Neural cell (in vitro differentiated cells): Measurements from ENCODE around the gene ZNF724. TPM values are rescaled to one million over a fixed set of nuclear protein-coding genes. Genes with fewer than 3 reads are reported as not detected.

ENCODE experiments used
- H2AFZ ChIP-seq: fragments of 200-600, 300-800 bp; sonication (generic), shearing (Covaris generic); 2 replicates; pipeline ENCODE4 v1.6.0; 2014; ENCODE audit warnings: low read depth, mild to moderate bottlenecking, antibody characterized with exemption, low read length, moderate library complexity
- H3F3A ChIP-seq: fragments of 200-600 bp; shearing (Covaris generic); 2 replicates; pipeline ENCODE4 v1.6.1; 2016; ENCODE audit warnings: mild to moderate bottlenecking, moderate library complexity, mixed read lengths, antibody characterized with exemption, low read length; ENCODE audit not compliant: insufficient read depth, poor library complexity, severe bottlenecking
- H3K27ac ChIP-seq: fragments of 200-600, 300-800 bp; sonication (generic), shearing (Covaris generic); 2 replicates; pipeline ENCODE4 v1.5.1; 2014; ENCODE audit warnings: mild to moderate bottlenecking, low read length, moderate library complexity
- H3K27me3 ChIP-seq: fragments of 300-800, 200-600 bp; sonication (generic), shearing (Covaris generic); 2 replicates; pipeline ENCODE4 v1.6.0; 2014; ENCODE audit warnings: mild to moderate bottlenecking, low read depth, low read length, moderate library complexity; ENCODE audit not compliant: insufficient read depth
- H3K36me3 ChIP-seq: fragments of 300-800, 200-600 bp; sonication (generic), shearing (Covaris generic); 2 replicates; pipeline ENCODE4 v1.5.1; 2014; ENCODE audit warnings: mild to moderate bottlenecking, antibody characterized with exemption, low read length, moderate library complexity; ENCODE audit not compliant: insufficient read depth
- H3K4me2 ChIP-seq: fragments of 300-800, 200-600 bp; sonication (generic), shearing (Covaris generic); 2 replicates; pipeline ENCODE4 v1.6.0; 2014; ENCODE audit warnings: mild to moderate bottlenecking, low read length
- H3K4me3 ChIP-seq: fragments of 300-800, 200-600 bp; sonication (generic), shearing (Covaris generic); 2 replicates; pipeline ENCODE4 v1.5.1; 2014; ENCODE audit warnings: mild to moderate bottlenecking, low read length, moderate library complexity
- H3K79me2 ChIP-seq: fragments of 200-600 bp; shearing (Covaris generic); replicated peaks from 2 replicates; pipeline ENCODE4 v1.6.0; 2014; ENCODE audit warnings: mild to moderate bottlenecking, low read length, moderate library complexity; ENCODE audit not compliant: insufficient read depth
- H3K9ac ChIP-seq: fragments of 300-800, 200-600 bp; sonication (generic), shearing (Covaris generic); 2 replicates; pipeline ENCODE4 v1.6.1; 2016; ENCODE audit warnings: mild to moderate bottlenecking, low read length, mixed read lengths
- H3K9me2 ChIP-seq: fragments of 200-600 bp; shearing (Covaris generic); 2 replicates; pipeline ENCODE4 v1.6.1; 2016; ENCODE audit warnings: mild to moderate bottlenecking, low read length, mixed read lengths; ENCODE audit not compliant: insufficient read depth
- H3K9me3 ChIP-seq: fragments of 200-600, 300-800 bp; sonication (generic), shearing (Covaris generic); 2 replicates; pipeline ENCODE4 v1.6.1; 2016; ENCODE audit warnings: mild to moderate bottlenecking, mixed run types, low read length, moderate library complexity, mixed read lengths
- H4K20me1 ChIP-seq: fragments of 200-600 bp; shearing (Covaris generic); 2 replicates; pipeline ENCODE4 v1.6.1; 2016; ENCODE audit warnings: mild to moderate bottlenecking, mixed run types; ENCODE audit not compliant: insufficient read depth
- EP300 ChIP-seq: fragments of 450-650 bp; conservative IDR thresholded peaks from 2 replicates; pipeline ENCODE4 v1.6.1; 2014; ENCODE audit warnings: antibody characterized with exemption, mild to moderate bottlenecking, moderate library complexity; ENCODE audit not compliant: poor library complexity, severe bottlenecking
- EZH2 ChIP-seq: fragments of 200-600, 300-800 bp; shearing (Covaris generic), sonication (generic); IDR thresholded peaks from 2 replicates; pipeline ENCODE4 v1.6.1; 2014; ENCODE audit warnings: antibody characterized with exemption, low read length, borderline replicate concordance, mild to moderate bottlenecking; ENCODE audit not compliant: insufficient read depth, poor library complexity, severe bottlenecking
- MXI1 ChIP-seq: fragments of 450-650 bp; conservative IDR thresholded peaks from 2 replicates; pipeline ENCODE4 v1.6.1; 2014; ENCODE audit warnings: antibody characterized with exemption, mild to moderate bottlenecking; ENCODE audit not compliant: poor library complexity, severe bottlenecking
- POLR2AphosphoS5 ChIP-seq: IDR thresholded peaks from 2 replicates; pipeline ENCODE4 v1.6.1; 2012
- RAD21 ChIP-seq: fragments of 450-650 bp; conservative IDR thresholded peaks from 2 replicates; pipeline ENCODE4 v1.6.1; 2014; ENCODE audit warnings: antibody characterized with exemption, mild to moderate bottlenecking, moderate library complexity
- SMC3 ChIP-seq: fragments of 450-650 bp; conservative IDR thresholded peaks from 2 replicates; pipeline ENCODE4 v1.6.1; 2014; ENCODE audit warnings: antibody characterized with exemption, mild to moderate bottlenecking, moderate library complexity; ENCODE audit not compliant: poor library complexity
- TAF1 ChIP-seq: IDR thresholded peaks from 2 replicates; pipeline ENCODE4 v1.6.1; 2012; ENCODE audit warnings: low read depth
- polyA plus RNA-seq: library from polyadenylated mRNA; depleted of rRNA; stranded (reverse); fragments of >200 nt; gene quantifications from 2 replicates; pipeline ENCODE4 v1.2.3, GENCODE V29; 2014
- TF ChIP-seq, protein P1 (sequence below): fragments of 450-650 bp; IDR thresholded peaks from 2 replicates; pipeline ENCODE4 v1.5.1; 2014; ENCODE audit warnings: antibody characterized with exemption, mild to moderate bottlenecking, moderate library complexity; ENCODE audit not compliant: poor library complexity, severe bottlenecking
- TF ChIP-seq, protein P2 (sequence below): IDR thresholded peaks from 2 replicates; pipeline ENCODE4 v1.6.1; 2012; ENCODE audit warnings: borderline replicate concordance

The ZNF724 gene
- polyA plus RNA-seq, 1 donor from 2014 or later: 2.4 TPM

DNA sequence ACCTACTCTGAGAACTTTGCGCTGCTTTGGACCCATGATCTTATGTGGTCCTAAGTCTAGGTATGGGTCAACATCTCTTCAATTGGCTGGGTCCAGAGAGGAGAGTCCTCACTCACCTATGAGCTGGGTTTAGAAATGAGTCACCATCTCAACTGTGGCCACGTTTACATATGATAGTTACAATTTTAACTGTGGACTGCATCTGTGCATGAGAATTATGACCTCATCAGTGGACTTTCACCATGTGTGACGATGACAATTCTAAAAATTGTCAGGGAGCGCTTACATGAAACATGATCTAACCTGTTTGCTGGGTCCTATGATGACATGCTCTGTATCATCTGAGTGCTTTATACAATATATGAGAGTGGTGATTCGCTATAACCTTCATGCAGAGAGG is 12.7 kb upstream of the ZNF724 start:
- TF ChIP-seq TAF1 (no peak), SMC3 (no peak), POLR2AphosphoS5 (no peak), EP300 (no peak), RAD21 (no peak), MXI1 (no peak)
- TF ChIP-seq, protein P1, sequence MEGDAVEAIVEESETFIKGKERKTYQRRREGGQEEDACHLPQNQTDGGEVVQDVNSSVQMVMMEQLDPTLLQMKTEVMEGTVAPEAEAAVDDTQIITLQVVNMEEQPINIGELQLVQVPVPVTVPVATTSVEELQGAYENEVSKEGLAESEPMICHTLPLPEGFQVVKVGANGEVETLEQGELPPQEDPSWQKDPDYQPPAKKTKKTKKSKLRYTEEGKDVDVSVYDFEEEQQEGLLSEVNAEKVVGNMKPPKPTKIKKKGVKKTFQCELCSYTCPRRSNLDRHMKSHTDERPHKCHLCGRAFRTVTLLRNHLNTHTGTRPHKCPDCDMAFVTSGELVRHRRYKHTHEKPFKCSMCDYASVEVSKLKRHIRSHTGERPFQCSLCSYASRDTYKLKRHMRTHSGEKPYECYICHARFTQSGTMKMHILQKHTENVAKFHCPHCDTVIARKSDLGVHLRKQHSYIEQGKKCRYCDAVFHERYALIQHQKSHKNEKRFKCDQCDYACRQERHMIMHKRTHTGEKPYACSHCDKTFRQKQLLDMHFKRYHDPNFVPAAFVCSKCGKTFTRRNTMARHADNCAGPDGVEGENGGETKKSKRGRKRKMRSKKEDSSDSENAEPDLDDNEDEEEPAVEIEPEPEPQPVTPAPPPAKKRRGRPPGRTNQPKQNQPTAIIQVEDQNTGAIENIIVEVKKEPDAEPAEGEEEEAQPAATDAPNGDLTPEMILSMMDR: no peak
- TF ChIP-seq, protein P2, sequence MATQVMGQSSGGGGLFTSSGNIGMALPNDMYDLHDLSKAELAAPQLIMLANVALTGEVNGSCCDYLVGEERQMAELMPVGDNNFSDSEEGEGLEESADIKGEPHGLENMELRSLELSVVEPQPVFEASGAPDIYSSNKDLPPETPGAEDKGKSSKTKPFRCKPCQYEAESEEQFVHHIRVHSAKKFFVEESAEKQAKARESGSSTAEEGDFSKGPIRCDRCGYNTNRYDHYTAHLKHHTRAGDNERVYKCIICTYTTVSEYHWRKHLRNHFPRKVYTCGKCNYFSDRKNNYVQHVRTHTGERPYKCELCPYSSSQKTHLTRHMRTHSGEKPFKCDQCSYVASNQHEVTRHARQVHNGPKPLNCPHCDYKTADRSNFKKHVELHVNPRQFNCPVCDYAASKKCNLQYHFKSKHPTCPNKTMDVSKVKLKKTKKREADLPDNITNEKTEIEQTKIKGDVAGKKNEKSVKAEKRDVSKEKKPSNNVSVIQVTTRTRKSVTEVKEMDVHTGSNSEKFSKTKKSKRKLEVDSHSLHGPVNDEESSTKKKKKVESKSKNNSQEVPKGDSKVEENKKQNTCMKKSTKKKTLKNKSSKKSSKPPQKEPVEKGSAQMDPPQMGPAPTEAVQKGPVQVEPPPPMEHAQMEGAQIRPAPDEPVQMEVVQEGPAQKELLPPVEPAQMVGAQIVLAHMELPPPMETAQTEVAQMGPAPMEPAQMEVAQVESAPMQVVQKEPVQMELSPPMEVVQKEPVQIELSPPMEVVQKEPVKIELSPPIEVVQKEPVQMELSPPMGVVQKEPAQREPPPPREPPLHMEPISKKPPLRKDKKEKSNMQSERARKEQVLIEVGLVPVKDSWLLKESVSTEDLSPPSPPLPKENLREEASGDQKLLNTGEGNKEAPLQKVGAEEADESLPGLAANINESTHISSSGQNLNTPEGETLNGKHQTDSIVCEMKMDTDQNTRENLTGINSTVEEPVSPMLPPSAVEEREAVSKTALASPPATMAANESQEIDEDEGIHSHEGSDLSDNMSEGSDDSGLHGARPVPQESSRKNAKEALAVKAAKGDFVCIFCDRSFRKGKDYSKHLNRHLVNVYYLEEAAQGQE: no peak
- Histone ChIP-seq H3K36me3 (peaks cover 18% of the 10 kb centered on the region), H3K4me3 (no peak overlapping the region)

DNA sequence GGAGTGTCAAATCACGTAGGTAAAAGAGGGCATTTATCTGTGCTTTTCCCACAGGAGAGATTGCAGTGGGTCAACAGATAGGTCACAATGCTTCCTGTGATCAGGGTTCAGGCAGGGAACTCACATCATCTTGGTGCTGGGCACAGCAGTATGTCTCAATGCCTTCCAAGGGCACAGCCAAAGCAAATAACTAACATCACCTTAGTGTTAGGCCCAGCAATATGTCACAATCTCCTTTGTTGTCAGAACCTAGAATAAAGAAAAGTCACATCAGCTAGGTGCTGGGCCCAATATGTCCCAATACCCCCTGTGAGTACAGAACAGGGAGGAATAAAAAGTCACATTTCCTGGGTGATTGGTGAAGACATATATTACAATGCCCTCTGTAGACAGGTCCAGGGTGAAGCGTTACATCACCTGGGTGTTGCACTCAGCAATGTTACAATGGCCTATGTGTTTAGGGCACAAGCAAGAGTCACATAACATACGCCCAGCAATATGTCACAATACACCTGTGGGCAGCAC is 11.4 kb upstream of the ZNF724 start:
- Histone ChIP-seq H3K36me3 (peaks cover 18% of the 10 kb centered on the region), H3K27ac (no peak overlapping the region), H3K4me3 (no peak overlapping the region), H3K9me2 (no peaks in the 10 kb centered on the region), H3K9me3 (no peaks in the 10 kb centered on the region), H3K9ac (no peak overlapping the region), H4K20me1 (no peaks in the 10 kb centered on the region), H3K27me3 (no peaks in the 10 kb centered on the region), H3K4me2 (no peak overlapping the region), H2AFZ (no peak overlapping the region), H3K79me2 (peaks cover 4% of the 10 kb centered on the region), H3F3A (no peaks in the 10 kb centered on the region)
- TF ChIP-seq, protein P1: no peak
- no peak for TF ChIP-seq RAD21
- no peak for TF ChIP-seq MXI1
- TF ChIP-seq EZH2: no peak
- TF ChIP-seq SMC3: no peak
- no peak for TF ChIP-seq TAF1

More for the DNA sequence above, 12.7 kb upstream of the ZNF724 start:
- no peak overlapping the region for H2AFZ ChIP-seq
- no peak overlapping the region for H3K4me2 ChIP-seq
- H3F3A ChIP-seq: no peaks in the 10 kb centered on the region
- no peak overlapping the region for H3K27ac ChIP-seq
- H3K9me3 ChIP-seq: no peaks in the 10 kb centered on the region
- no peaks in the 10 kb centered on the region for H4K20me1 ChIP-seq
- no peaks in the 10 kb centered on the region for H3K27me3 ChIP-seq
- peaks cover 7% of the 10 kb centered on the region for H3K79me2 ChIP-seq
- H3K9ac ChIP-seq: no peak overlapping the region
- no peaks in the 10 kb centered on the region for H3K9me2 ChIP-seq
